ENCODE measurements around the gene ENOX2. TPM values are rescaled to one million over a fixed set of nuclear protein-coding genes. Genes with fewer than 3 reads are reported as not detected.

The ENOX2 gene
- total RNA-seq, 1 experiment from 2014 or later = 12.9 TPM

DNA sequence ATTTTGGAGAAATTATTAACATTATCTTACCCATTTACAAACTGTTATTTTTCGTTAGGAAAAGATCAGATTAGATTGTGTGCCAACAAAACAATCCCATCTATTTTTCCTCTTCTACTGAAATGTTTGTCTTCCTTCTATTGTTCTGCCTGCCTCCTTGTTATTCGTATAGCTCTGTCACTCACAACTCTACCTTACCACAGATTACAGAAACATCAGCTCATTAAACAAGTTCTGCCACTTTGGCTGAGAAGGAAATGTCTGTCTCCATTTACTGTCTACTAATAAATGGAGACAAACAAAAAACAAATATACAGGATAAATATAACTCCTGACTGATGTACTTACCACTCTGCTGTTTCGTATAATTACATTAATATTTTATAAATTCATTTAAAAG is 211.4 kb downstream of the ENOX2 start:
- no peak for TF ChIP-seq YY1 (IDR thresholded peaks at IDR 0.05; ENCODE audit: extremely low read depth, insufficient replicate concordance, low read depth, low read length)
- TF ChIP-seq, protein P1, sequence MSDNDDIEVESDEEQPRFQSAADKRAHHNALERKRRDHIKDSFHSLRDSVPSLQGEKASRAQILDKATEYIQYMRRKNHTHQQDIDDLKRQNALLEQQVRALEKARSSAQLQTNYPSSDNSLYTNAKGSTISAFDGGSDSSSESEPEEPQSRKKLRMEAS (IDR thresholded peaks at IDR 0.05) = no peak
- no peak for TF ChIP-seq SRF (IDR thresholded peaks at IDR 0.05; ENCODE audit: low read depth)
- no peak for TF ChIP-seq SP1 (IDR thresholded peaks at IDR 0.05; ENCODE audit: low read depth)
- TF ChIP-seq, protein P2, sequence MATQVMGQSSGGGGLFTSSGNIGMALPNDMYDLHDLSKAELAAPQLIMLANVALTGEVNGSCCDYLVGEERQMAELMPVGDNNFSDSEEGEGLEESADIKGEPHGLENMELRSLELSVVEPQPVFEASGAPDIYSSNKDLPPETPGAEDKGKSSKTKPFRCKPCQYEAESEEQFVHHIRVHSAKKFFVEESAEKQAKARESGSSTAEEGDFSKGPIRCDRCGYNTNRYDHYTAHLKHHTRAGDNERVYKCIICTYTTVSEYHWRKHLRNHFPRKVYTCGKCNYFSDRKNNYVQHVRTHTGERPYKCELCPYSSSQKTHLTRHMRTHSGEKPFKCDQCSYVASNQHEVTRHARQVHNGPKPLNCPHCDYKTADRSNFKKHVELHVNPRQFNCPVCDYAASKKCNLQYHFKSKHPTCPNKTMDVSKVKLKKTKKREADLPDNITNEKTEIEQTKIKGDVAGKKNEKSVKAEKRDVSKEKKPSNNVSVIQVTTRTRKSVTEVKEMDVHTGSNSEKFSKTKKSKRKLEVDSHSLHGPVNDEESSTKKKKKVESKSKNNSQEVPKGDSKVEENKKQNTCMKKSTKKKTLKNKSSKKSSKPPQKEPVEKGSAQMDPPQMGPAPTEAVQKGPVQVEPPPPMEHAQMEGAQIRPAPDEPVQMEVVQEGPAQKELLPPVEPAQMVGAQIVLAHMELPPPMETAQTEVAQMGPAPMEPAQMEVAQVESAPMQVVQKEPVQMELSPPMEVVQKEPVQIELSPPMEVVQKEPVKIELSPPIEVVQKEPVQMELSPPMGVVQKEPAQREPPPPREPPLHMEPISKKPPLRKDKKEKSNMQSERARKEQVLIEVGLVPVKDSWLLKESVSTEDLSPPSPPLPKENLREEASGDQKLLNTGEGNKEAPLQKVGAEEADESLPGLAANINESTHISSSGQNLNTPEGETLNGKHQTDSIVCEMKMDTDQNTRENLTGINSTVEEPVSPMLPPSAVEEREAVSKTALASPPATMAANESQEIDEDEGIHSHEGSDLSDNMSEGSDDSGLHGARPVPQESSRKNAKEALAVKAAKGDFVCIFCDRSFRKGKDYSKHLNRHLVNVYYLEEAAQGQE (IDR thresholded peaks at IDR 0.05; ENCODE audit: low read depth) = no peak
- no peak for TF ChIP-seq EGR1 (IDR thresholded peaks at IDR 0.05; ENCODE audit: low read depth)
- TF ChIP-seq ELF1 (IDR thresholded peaks at IDR 0.05; ENCODE audit: borderline replicate concordance, low read depth) = no peak
- TF ChIP-seq FOSL1 (IDR thresholded peaks at IDR 0.05; ENCODE audit: low read depth) = no peak
- no peak for TF ChIP-seq POLR2AphosphoS5 (IDR thresholded peaks at IDR 0.05; ENCODE audit: low read depth, low read length)
- TF ChIP-seq SIN3A (IDR thresholded peaks at IDR 0.05; ENCODE audit: low read depth) = no peak
- TF ChIP-seq, protein P3, sequence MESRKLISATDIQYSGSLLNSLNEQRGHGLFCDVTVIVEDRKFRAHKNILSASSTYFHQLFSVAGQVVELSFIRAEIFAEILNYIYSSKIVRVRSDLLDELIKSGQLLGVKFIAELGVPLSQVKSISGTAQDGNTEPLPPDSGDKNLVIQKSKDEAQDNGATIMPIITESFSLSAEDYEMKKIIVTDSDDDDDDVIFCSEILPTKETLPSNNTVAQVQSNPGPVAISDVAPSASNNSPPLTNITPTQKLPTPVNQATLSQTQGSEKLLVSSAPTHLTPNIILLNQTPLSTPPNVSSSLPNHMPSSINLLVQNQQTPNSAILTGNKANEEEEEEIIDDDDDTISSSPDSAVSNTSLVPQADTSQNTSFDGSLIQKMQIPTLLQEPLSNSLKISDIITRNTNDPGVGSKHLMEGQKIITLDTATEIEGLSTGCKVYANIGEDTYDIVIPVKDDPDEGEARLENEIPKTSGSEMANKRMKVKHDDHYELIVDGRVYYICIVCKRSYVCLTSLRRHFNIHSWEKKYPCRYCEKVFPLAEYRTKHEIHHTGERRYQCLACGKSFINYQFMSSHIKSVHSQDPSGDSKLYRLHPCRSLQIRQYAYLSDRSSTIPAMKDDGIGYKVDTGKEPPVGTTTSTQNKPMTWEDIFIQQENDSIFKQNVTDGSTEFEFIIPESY (IDR thresholded peaks at IDR 0.05; ENCODE audit: extremely low read depth, insufficient replicate concordance, low read length) = no peak
- no peak for TF ChIP-seq JUND (IDR thresholded peaks at IDR 0.05)
- Histone ChIP-seq H3K27ac (ENCODE audit: low read depth, low read length) (no peak overlapping the region), H3K79me2 (ENCODE audit: insufficient read depth, low read length) (no peaks in the 10 kb centered on the region), H3K36me3 (ENCODE audit: control insufficient read depth in 1 of 2, insufficient read depth in 2 of 2, low read length in 2 of 2) (no peaks in the 10 kb centered on the region), H4K20me1 (ENCODE audit: insufficient read depth) (no peaks in the 10 kb centered on the region), H3K4me2 (ENCODE audit: low read length) (no peak overlapping the region), H3K27me3 (ENCODE audit: insufficient read depth, low read length) (no peaks in the 10 kb centered on the region), H3K9me2 (ENCODE audit: insufficient read depth) (no peaks in the 10 kb centered on the region), H3K9ac (ENCODE audit: low read length) (no peak overlapping the region), H3K4me1 (ENCODE audit: control insufficient read depth in 1 of 2, insufficient read depth in 2 of 2, low read length in 2 of 2) (no peaks in the 10 kb centered on the region), H3K4me3 (replicated peaks in 1 of 2; ENCODE audit: low read depth in 1 of 2, low read length in 2 of 2) (no peak overlapping the region), H2AFZ (ENCODE audit: low read depth, low read length, poor library complexity, severe bottlenecking) (no peak overlapping the region), H3K9me3 (ENCODE audit: control insufficient read depth in 1 of 2, insufficient read depth in 1 of 2, low read depth in 1 of 2, low read length in 2 of 2) (no peaks in the 10 kb centered on the region)
- no peak for DNase-seq (ENCODE audit: low read depth, low spot score)
- no peak for ATAC-seq
- RAD21 ChIA-PET (ENCODE audit: low non-redundant PET in 1 of 2, low total read pairs in 2 of 2, uncharacterized antibody in 2 of 2, unreplicated experiment in 2 of 2) = no interaction called here
- BruUV-seq (replicated peaks) = no TSS peak
- intact Hi-C loops (cut with micrococcal nuclease) = no loop called here
- CTCF ChIA-PET = no interaction called here
- POLR2A ChIA-PET = no interaction called here

All from HCT116 (cell line).